Gastrocnemius medialis (tissue), 4 donors: ENCODE results near the gene SRPRB. TPM values are rescaled to one million over a fixed set of nuclear protein-coding genes. Genes with fewer than 3 reads are reported as not detected.

Experiments used
- ATAC-seq, 2 donors: fragments of 150-250 bp; one replicate each; pipeline ENCODE4 v1.9.1; 2016
- DNase-seq, 2 donors: peaks; one replicate each; pipeline ENCODE4 v3.0.0-alpha.2; 2019
- H3K27ac ChIP-seq, 4 donors: fragments of 200-600 bp; sonication (generic); 1 replicate in 1 of 4; 2 replicates in 3 of 4; pipeline ENCODE4 v1.5.1; 2016 to 2018; ENCODE audit warnings: mild to moderate bottlenecking in 2 of 4, moderate library complexity in 1 of 4
- H3K27me3 ChIP-seq, 3 donors: fragments of 200-600 bp; sonication (generic) in 2 of 3; 1 replicate in 1 of 3; 2 replicates in 2 of 3; pipeline versions ENCODE4 v1.5.1 to v1.6.0; 2016 to 2019; ENCODE audit warnings: mild to moderate bottlenecking in 1 of 3, moderate library complexity in 1 of 3
- H3K36me3 ChIP-seq, 2 donors: fragments of 200-600 bp; sonication (generic) in 1 of 2; one replicate each; pipeline ENCODE4 v1.5.1; 2017 to 2018
- H3K4me1 ChIP-seq, 2 donors: fragments of 200-600 bp; sonication (generic) in 1 of 2; one replicate each; pipeline ENCODE4 v1.5.1; 2016 to 2017; ENCODE audit warnings: mild to moderate bottlenecking in 2 of 2
- H3K4me3 ChIP-seq, 4 donors: fragments of 200-600 bp; sonication (generic) in 3 of 4; 1 replicate in 1 of 4; 2 replicates in 3 of 4; pipeline ENCODE4 v1.5.1; 2016 to 2019; ENCODE audit warnings: mild to moderate bottlenecking in 2 of 4
- H3K9me3 ChIP-seq, 3 donors: fragments of 200-600 bp; sonication (generic) in 2 of 3; 1 replicate in 1 of 3; 2 replicates in 2 of 3; pipeline ENCODE4 v1.5.1; 2016 to 2019
- CTCF ChIP-seq, 5 experiments: fragments of 450-650 bp in 3 of 5; fragments of 200-600 bp in 2 of 5; sonication (generic) in 2 of 5; IDR thresholded peaks in 4 of 5; conservative IDR thresholded peaks in 1 of 5; 1 replicate in 4 of 5; 2 replicates in 1 of 5; pipeline ENCODE4 v1.5.1; 2016 to 2019; ENCODE audit warnings: antibody characterized with exemption in 5 of 5, mild to moderate bottlenecking in 3 of 5, moderate library complexity in 3 of 5
- POLR2A ChIP-seq, 2 donors: fragments of 450-650 bp; IDR thresholded peaks; one replicate each; pipeline ENCODE4 v1.6.1; 2017; ENCODE audit warnings: antibody characterized with exemption in 2 of 2, mild to moderate bottlenecking in 2 of 2, moderate library complexity in 2 of 2
- in situ Hi-C, 4 donors: fragments of 200-750 bp; cut with MboI; loops; one replicate each; pipeline versions ENCODE4 v1.15.0 to v1.8.0; 2017; ENCODE audit warnings: low sequenced_read_pairs in 4 of 4
- intact Hi-C: fragments of 100-400 bp; cut with DNase I; formaldehyde crosslinking; loops from one replicate; pipeline ENCODE4 v1.15.1; 2023; ENCODE audit warnings: low total_unique reads
- total RNA-seq, 4 donors: library from RNA; depleted of rRNA; stranded (reverse); fragments of >200 nt; gene quantifications; one replicate each; pipeline versions ENCODE4 v1.1.0 to v1.2.3, GENCODE V29; 2016

Gene SRPRB
- total RNA-seq, 4 donors from 2014 or later = 19.0 to 22.3 (median 20.6) TPM

- Histone ChIP-seq H3K27me3 (no peaks in the 10 kb centered on the region), H3K36me3 (no peaks in the 10 kb centered on the region), H3K4me1 (no peaks in the 10 kb centered on the region), H3K9me3 (no peaks in the 10 kb centered on the region), H3K27ac (no peak overlapping the region), H3K4me3 (no peak overlapping the region)
- intact Hi-C loops (no loop called here), in situ Hi-C loops (no loop called here)
- no peak for TF ChIP-seq POLR2A (IDR thresholded peaks at IDR 0.05)
- TF ChIP-seq CTCF (IDR thresholded peaks at IDR 0.05 in 4 of 5, conservative IDR thresholded peaks at IDR 0.05 in 1 of 5) = no peak
- DNase-seq = no peak
- ATAC-seq = no peak
Observed at GRCh38 chr3:133769536-133769935, 36.1 kb upstream of the SRPRB start.

- intact Hi-C loops (no loop called here), in situ Hi-C loops (no loop called here)
- ATAC-seq = no peak
- H3K4me1 ChIP-seq = no peaks in the 10 kb centered on the region
- H3K9me3 ChIP-seq = no peaks in the 10 kb centered on the region
- no peak for TF ChIP-seq POLR2A (IDR thresholded peaks at IDR 0.05)
- no peak for TF ChIP-seq CTCF (IDR thresholded peaks at IDR 0.05 in 4 of 5, conservative IDR thresholded peaks at IDR 0.05 in 1 of 5)
- no peaks in the 10 kb centered on the region for H3K36me3 ChIP-seq
- H3K27me3 ChIP-seq = no peaks in the 10 kb centered on the region
- no peak overlapping the region for H3K27ac ChIP-seq
- H3K4me3 ChIP-seq = no peak overlapping the region
- DNase-seq = no peak
Observed at GRCh38 chr3:133773732-133774131, 31.9 kb upstream of the SRPRB start.

GRCh38 chr3:133775309-133775708 lies 30.3 kb upstream of the SRPRB start:
- Histone ChIP-seq H3K27ac (no peak overlapping the region), H3K4me1 (no peaks in the 10 kb centered on the region), H3K27me3 (no peaks in the 10 kb centered on the region), H3K4me3 (no peak overlapping the region), H3K9me3 (no peaks in the 10 kb centered on the region), H3K36me3 (no peaks in the 10 kb centered on the region)
- in situ Hi-C loops (no loop called here), intact Hi-C loops (no loop called here)
- no peak for ATAC-seq
- TF ChIP-seq POLR2A (IDR thresholded peaks at IDR 0.05) (no peak), CTCF (IDR thresholded peaks at IDR 0.05 in 4 of 5, conservative IDR thresholded peaks at IDR 0.05 in 1 of 5) (no peak)
- no peak for DNase-seq

- ATAC-seq (no peak), DNase-seq (no peak)
- no peaks in the 10 kb centered on the region for H3K4me1 ChIP-seq
- intact Hi-C loops (no loop called here), in situ Hi-C loops (no loop called here)
- H3K36me3 ChIP-seq = no peaks in the 10 kb centered on the region
- no peaks in the 10 kb centered on the region for H3K27me3 ChIP-seq
- no peaks in the 10 kb centered on the region for H3K9me3 ChIP-seq
- no peak for TF ChIP-seq CTCF (IDR thresholded peaks at IDR 0.05 in 4 of 5, conservative IDR thresholded peaks at IDR 0.05 in 1 of 5)
- TF ChIP-seq POLR2A (IDR thresholded peaks at IDR 0.05) = no peak
- H3K4me3 ChIP-seq = no peak overlapping the region
- no peak overlapping the region for H3K27ac ChIP-seq
Observed at GRCh38 chr3:133775835-133776234, 29.8 kb upstream of the SRPRB start.

GRCh38 chr3:133776794-133777438 lies 28.7 kb upstream of the SRPRB start:
- in situ Hi-C loops = no loop called here

More at GRCh38 chr3:133776794-133777438, 28.7 kb upstream of the SRPRB start:
- TF ChIP-seq POLR2A (IDR thresholded peaks at IDR 0.05) (no peak), CTCF (IDR thresholded peaks at IDR 0.05 in 4 of 5, conservative IDR thresholded peaks at IDR 0.05 in 1 of 5) (no peak)
- H3K27ac ChIP-seq = no peak overlapping the region
- H3K9me3 ChIP-seq = no peaks in the 10 kb centered on the region
- no peaks in the 10 kb centered on the region for H3K36me3 ChIP-seq
- no peak overlapping the region for H3K4me3 ChIP-seq
- no peaks in the 10 kb centered on the region for H3K4me1 ChIP-seq
- DNase-seq (no peak), ATAC-seq (no peak)
- intact Hi-C loops = no loop called here
- no peaks in the 10 kb centered on the region for H3K27me3 ChIP-seq
